PFSK-1 (cell line): ENCODE data around the gene ADM2.

ENCODE experiments used
- FOXP2 ChIP-seq: optimal IDR thresholded peaks from 2 replicates; pipeline ENCODE3; 2011; ENCODE audit warnings: borderline replicate concordance, control low read depth, inconsistent platforms; ENCODE audit not compliant: insufficient read depth; ENCODE audit errors: extremely low read length, extremely low read depth
- POLR2AphosphoS5 ChIP-seq: IDR thresholded peaks from 2 replicates; pipeline ENCODE4 v1.6.1; 2012; ENCODE audit warnings: low read depth, mild to moderate bottlenecking, control low read depth, low read length, moderate library complexity
- REST ChIP-seq, 2 experiments: IDR thresholded peaks; 2 replicates each; pipeline versions ENCODE4 v1.6.1 to v1.8.0; 2011 to 2012; ENCODE audit warnings: low read depth in 2 of 2, low read length in 2 of 2, control low read depth in 1 of 2, inconsistent platforms in 1 of 2, mild to moderate bottlenecking in 1 of 2, moderate library complexity in 1 of 2; ENCODE audit not compliant: insufficient read depth in 1 of 2
- SIN3A ChIP-seq: IDR thresholded peaks from 2 replicates; pipeline ENCODE4 v1.6.1; 2012; ENCODE audit warnings: mild to moderate bottlenecking, low read length, moderate library complexity, borderline replicate concordance; ENCODE audit not compliant: insufficient read depth
- TAF1 ChIP-seq: IDR thresholded peaks from 2 replicates; pipeline ENCODE4 v1.6.1; 2012; ENCODE audit warnings: low read length, control low read depth, borderline replicate concordance; ENCODE audit not compliant: insufficient read depth

Gene ADM2

GRCh38 chr22:50436841-50437341 is 44.5 kb upstream of the ADM2 start:
- TF ChIP-seq FOXP2 (no peak), POLR2AphosphoS5 (no peak), TAF1 (no peak), REST (IDR thresholded peaks at IDR 0.05; ENCODE audit: insufficient read depth in 1 of 2, low read depth in 2 of 2, low read length in 2 of 2) (no peak), SIN3A (no peak)

GRCh38 chr22:50437511-50438304 is 43.6 kb upstream of the ADM2 start:
- TF ChIP-seq FOXP2, result no peak

- TF ChIP-seq TAF1, result no peak
- TF ChIP-seq REST (IDR thresholded peaks at IDR 0.05; ENCODE audit: insufficient read depth in 1 of 2, low read depth in 2 of 2, low read length in 2 of 2), result no peak
- TF ChIP-seq POLR2AphosphoS5, result no peak
- no peak for TF ChIP-seq SIN3A
- no peak for TF ChIP-seq FOXP2
These were observed 42.8 kb upstream of the ADM2 start for GRCh38 chr22:50438305-50439275.

GRCh38 chr22:50439314-50439870 is 42.0 kb upstream of the ADM2 start:
- TF ChIP-seq FOXP2 (no peak), POLR2AphosphoS5 (no peak), TAF1 (no peak), REST (IDR thresholded peaks at IDR 0.05; ENCODE audit: insufficient read depth in 1 of 2, low read depth in 2 of 2, low read length in 2 of 2) (no peak), SIN3A (no peak)

- no peak for TF ChIP-seq POLR2AphosphoS5
- TF ChIP-seq FOXP2, result no peak
- TF ChIP-seq REST (IDR thresholded peaks at IDR 0.05; ENCODE audit: insufficient read depth in 1 of 2, low read depth in 2 of 2, low read length in 2 of 2), result no peak
- no peak for TF ChIP-seq SIN3A
- TF ChIP-seq TAF1, result no peak
These were observed 41.4 kb upstream of the ADM2 start for GRCh38 chr22:50439871-50440331.
